Choroid plexus epithelial cell (primary cell): ENCODE results near the gene ARHGEF25.

Experiments
- DNase-seq: peaks from one replicate; pipeline ENCODE4 v3.0.0-alpha.2; 2010; ENCODE audit warnings: low read depth
- H3K4me3 ChIP-seq: 2 replicates; pipeline ENCODE4 v1.5.1; 2011; ENCODE audit warnings: low read depth, mild to moderate bottlenecking, control low read depth, low read length, moderate library complexity
- CTCF ChIP-seq: conservative IDR thresholded peaks from 2 replicates; pipeline ENCODE4 v1.5.1; 2011; ENCODE audit warnings: low read depth, mild to moderate bottlenecking, control low read depth, inconsistent platforms, low read length, moderate library complexity

Gene ARHGEF25

GRCh38 chr12:57619434-57620244, 8.4 kb downstream of the ARHGEF25 start:
- no peak for TF ChIP-seq CTCF
- no peak overlapping the region for H3K4me3 ChIP-seq
- DNase-seq, result no peak

DNA sequence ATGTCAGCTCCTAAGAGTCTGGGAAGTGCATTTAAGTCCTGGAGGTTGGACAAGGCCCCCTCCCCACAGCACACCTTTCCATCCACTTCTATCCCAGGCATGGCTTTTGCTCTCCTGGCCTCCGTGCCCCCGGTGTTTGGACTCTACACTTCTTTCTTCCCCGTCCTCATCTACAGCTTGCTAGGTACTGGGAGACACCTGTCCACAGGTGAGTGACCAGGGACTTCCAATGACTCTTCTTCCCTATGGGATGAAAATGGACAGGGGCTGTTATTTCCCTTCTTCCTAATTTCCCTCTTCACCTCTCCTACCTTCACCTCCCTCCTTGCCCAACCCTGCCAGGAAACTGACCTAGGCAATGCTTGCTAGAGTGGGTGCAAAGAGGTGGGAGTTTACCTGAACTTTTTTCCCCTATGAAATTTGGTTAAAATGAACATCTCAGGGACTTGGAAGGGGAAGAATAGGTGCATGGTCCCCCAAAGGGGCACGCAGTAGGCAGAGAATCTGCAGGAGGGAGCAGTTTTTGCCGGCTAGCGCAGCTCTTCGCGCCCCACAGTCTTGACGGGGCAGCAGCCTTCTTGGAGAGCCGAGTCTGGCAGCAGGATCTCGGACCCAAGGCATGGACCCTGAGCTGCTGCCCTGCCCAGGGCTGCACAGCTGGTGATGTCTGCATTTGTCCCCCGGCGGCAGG, 9.2 kb downstream of the ARHGEF25 start:
- DNase-seq, result no peak
- no peak for TF ChIP-seq CTCF
- H3K4me3 ChIP-seq, result no peak overlapping the region

GRCh38 chr12:57620936-57621496, 9.8 kb downstream of the ARHGEF25 start:
- DNase-seq, result no peak
- peak overlapping the region; percentile 50 for H3K4me3 ChIP-seq
- TF ChIP-seq CTCF, result no peak

GRCh38 chr12:57621497-57622292, 10.5 kb downstream of the ARHGEF25 start:
- H3K4me3 ChIP-seq, result peak overlapping the region; percentile 50
- TF ChIP-seq CTCF, result peak; percentile 89
- DNase-seq, result peak; percentile 38

DNA sequence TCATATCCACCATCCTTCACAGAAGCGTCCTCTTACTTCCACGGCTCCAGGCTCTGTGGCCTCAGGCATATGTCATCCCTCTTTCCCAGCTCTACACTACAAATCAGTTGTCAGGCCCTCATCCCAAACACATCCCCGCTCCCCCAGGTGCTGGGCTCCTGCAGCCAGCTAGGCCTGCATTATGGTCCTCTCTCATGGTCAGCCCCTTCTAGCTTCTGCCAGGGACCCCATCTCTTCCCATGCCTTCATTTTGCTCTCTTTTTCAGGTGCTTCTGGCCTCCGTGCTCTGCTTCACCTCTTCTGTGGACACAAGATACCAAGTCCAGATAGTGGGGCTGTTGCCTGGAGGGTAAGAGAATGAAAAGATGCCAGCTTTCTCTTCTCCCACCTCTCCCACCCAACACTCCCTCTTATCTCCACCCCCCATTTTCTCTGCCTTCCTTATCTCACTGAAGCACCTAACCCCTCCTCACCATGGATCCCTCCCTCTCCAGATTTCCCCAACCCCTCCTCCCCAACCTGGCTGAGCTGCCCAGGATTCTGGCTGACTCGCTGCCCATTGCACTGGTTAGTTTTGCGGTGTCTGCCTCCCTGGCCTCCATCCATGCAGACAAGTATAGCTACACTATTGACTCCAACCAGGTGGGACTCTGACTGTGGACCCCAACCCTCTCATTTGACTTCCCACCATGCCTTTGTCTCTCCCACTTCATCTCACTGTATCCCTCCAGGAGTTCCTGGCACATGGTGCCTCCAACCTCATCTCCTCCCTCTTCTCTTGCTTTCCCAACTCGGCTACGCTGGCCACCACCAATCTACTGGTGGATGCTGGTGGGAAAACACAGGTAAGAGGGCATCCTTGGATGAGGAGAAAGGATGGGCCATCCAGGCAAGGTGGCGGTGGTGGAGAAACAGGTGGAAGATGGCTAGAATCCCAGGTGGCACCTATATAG, 11.3 kb downstream of the ARHGEF25 start:
- no peak for TF ChIP-seq CTCF
- no peak for DNase-seq

GRCh38 chr12:57623385-57623784, 12.2 kb downstream of the ARHGEF25 start:
- no peak for TF ChIP-seq CTCF
- no peak overlapping the region for H3K4me3 ChIP-seq
- DNase-seq, result no peak

More for the DNA sequence above, 11.3 kb downstream of the ARHGEF25 start:
- H3K4me3 ChIP-seq, result no peak overlapping the region
